ENCODE measurements around the gene ANXA11. TPM values are rescaled to one million over a fixed set of nuclear protein-coding genes. Genes with fewer than 3 reads are reported as not detected.

ANXA11 gene
- total and polyA plus RNA-seq, 2 experiments from 2014 or later: 92.8 to 168 TPM

GRCh38 chr10:80140251-80140650 lies 65.1 kb downstream of the ANXA11 start:
- Histone ChIP-seq H3K4me1 (ENCODE audit: insufficient read depth) (peaks cover 25% of the 10 kb centered on the region), H3K36me3 (replicated peaks; ENCODE audit: insufficient read depth, low read depth) (no peaks in the 10 kb centered on the region), H3K27me3 (no peaks in the 10 kb centered on the region), H3K79me2 (no peaks in the 10 kb centered on the region), H2AFZ (no peak overlapping the region), H4K20me1 (ENCODE audit: insufficient read depth, poor library complexity, severe bottlenecking) (no peaks in the 10 kb centered on the region), H3K9me2 (replicated peaks; ENCODE audit: insufficient read depth) (no peaks in the 10 kb centered on the region), H3K4me2 (no peak overlapping the region), H3K4me3 (no peak overlapping the region), H3K9me3 (ENCODE audit: low read depth) (no peaks in the 10 kb centered on the region), H3K27ac (no peak overlapping the region)
- 86% methylated on average over 7 of the region's 7 CpGs for WGBS (ENCODE audit: low lambda C conversion rate, missing lambda C conversion rate)
- no peak for DNase-seq (ENCODE audit: low spot score)
- TF ChIP-seq, protein P1, sequence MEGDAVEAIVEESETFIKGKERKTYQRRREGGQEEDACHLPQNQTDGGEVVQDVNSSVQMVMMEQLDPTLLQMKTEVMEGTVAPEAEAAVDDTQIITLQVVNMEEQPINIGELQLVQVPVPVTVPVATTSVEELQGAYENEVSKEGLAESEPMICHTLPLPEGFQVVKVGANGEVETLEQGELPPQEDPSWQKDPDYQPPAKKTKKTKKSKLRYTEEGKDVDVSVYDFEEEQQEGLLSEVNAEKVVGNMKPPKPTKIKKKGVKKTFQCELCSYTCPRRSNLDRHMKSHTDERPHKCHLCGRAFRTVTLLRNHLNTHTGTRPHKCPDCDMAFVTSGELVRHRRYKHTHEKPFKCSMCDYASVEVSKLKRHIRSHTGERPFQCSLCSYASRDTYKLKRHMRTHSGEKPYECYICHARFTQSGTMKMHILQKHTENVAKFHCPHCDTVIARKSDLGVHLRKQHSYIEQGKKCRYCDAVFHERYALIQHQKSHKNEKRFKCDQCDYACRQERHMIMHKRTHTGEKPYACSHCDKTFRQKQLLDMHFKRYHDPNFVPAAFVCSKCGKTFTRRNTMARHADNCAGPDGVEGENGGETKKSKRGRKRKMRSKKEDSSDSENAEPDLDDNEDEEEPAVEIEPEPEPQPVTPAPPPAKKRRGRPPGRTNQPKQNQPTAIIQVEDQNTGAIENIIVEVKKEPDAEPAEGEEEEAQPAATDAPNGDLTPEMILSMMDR (IDR thresholded peaks at IDR 0.05; ENCODE audit: poor library complexity): no peak
- no peak for TF ChIP-seq EZH2 (IDR thresholded peaks at IDR 0.05; ENCODE audit: borderline replicate concordance)
- no peak for TF ChIP-seq EZH2phosphoT487 (IDR thresholded peaks at IDR 0.05; ENCODE audit: low read depth, severe bottlenecking, unreplicated experiment)

DNA sequence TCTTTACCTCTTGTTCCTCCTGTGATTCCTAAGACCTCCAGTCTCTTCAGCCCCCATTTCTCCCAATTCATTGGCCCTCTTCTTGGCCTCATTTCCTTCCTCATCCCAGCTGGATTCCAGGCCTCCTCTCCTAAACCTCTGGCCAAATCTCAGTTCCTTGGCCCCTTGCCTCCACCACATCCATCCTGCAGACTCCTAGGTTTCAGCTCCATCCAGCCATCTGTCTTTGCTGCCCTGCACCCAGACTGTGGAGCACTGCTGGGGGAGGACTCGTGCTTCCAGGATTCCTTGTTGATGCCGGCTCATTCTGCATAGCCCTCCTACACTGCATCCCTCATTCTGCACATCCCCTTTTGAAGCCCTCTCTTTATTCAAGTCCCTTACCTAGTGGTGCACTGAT lies 66.1 kb downstream of the ANXA11 start:
- no peak overlapping the region for H2AFZ ChIP-seq
- TF ChIP-seq, protein P1 (IDR thresholded peaks at IDR 0.05; ENCODE audit: poor library complexity): no peak

DNA sequence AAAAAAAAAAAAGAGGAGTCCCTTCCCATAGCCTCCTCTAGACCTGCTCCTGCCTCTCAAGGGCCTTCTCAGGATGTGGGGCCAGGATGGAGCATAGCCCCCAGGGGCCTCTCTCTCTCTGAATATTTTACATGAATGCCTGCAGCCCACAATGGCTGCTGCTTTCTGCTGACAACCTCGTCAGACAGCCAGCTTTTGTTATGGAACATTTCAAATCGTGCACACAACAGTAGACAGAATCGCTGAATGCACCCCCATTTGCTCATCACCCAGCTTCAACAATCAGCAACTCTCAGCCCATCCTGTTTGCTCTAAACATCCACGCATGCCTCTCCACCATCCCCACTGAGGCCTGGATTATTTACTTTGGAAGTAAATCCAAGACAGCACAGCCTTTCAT lies 67.4 kb downstream of the ANXA11 start:
- H3K9me2 ChIP-seq (replicated peaks; ENCODE audit: insufficient read depth): no peaks in the 10 kb centered on the region
- H3K9me3 ChIP-seq (ENCODE audit: low read depth): no peaks in the 10 kb centered on the region
- no peaks in the 10 kb centered on the region for H4K20me1 ChIP-seq (ENCODE audit: insufficient read depth, poor library complexity, severe bottlenecking)
- peaks cover 8% of the 10 kb centered on the region for H3K79me2 ChIP-seq
- peak overlapping the region; percentile 98 for H3K27ac ChIP-seq
- H3K36me3 ChIP-seq (replicated peaks; ENCODE audit: insufficient read depth, low read depth): no peaks in the 10 kb centered on the region
- H3K4me2 ChIP-seq: peak overlapping the region; percentile 42
- H3K4me3 ChIP-seq: no peak overlapping the region
- WGBS (ENCODE audit: low lambda C conversion rate, missing lambda C conversion rate): 59% methylated on average over 4 of the region's 4 CpGs
- H3K4me1 ChIP-seq (ENCODE audit: insufficient read depth): peaks cover 25% of the 10 kb centered on the region
- no peak for TF ChIP-seq EZH2phosphoT487 (IDR thresholded peaks at IDR 0.05; ENCODE audit: low read depth, severe bottlenecking, unreplicated experiment)
- no peak for TF ChIP-seq EZH2 (IDR thresholded peaks at IDR 0.05; ENCODE audit: borderline replicate concordance)
- TF ChIP-seq, protein P1 (IDR thresholded peaks at IDR 0.05; ENCODE audit: poor library complexity): no peak
- peaks cover 8% of the 10 kb centered on the region for H3K27me3 ChIP-seq
- no peak overlapping the region for H2AFZ ChIP-seq
- DNase-seq (ENCODE audit: low spot score): peak; percentile 3

More for the DNA sequence above, 66.1 kb downstream of the ANXA11 start:
- no peaks in the 10 kb centered on the region for H4K20me1 ChIP-seq (ENCODE audit: insufficient read depth, poor library complexity, severe bottlenecking)
- no peak for DNase-seq (ENCODE audit: low spot score)
- H3K27ac ChIP-seq: no peak overlapping the region
- H3K36me3 ChIP-seq (replicated peaks; ENCODE audit: insufficient read depth, low read depth): no peaks in the 10 kb centered on the region
- WGBS (ENCODE audit: low lambda C conversion rate, missing lambda C conversion rate): 97% methylated on average over 2 of the region's 2 CpGs
- peaks cover 25% of the 10 kb centered on the region for H3K4me1 ChIP-seq (ENCODE audit: insufficient read depth)
- H3K4me2 ChIP-seq: no peak overlapping the region
- no peaks in the 10 kb centered on the region for H3K9me3 ChIP-seq (ENCODE audit: low read depth)
- H3K4me3 ChIP-seq: no peak overlapping the region
- no peaks in the 10 kb centered on the region for H3K27me3 ChIP-seq
- peaks cover 4% of the 10 kb centered on the region for H3K79me2 ChIP-seq
- no peaks in the 10 kb centered on the region for H3K9me2 ChIP-seq (replicated peaks; ENCODE audit: insufficient read depth)

Measured in hepatocyte (in vitro differentiated cells).